ENCODE results near the gene KATNB1. TPM values are rescaled to one million over a fixed set of nuclear protein-coding genes. Genes with fewer than 3 reads are reported as not detected.

KATNB1 gene, protein sequence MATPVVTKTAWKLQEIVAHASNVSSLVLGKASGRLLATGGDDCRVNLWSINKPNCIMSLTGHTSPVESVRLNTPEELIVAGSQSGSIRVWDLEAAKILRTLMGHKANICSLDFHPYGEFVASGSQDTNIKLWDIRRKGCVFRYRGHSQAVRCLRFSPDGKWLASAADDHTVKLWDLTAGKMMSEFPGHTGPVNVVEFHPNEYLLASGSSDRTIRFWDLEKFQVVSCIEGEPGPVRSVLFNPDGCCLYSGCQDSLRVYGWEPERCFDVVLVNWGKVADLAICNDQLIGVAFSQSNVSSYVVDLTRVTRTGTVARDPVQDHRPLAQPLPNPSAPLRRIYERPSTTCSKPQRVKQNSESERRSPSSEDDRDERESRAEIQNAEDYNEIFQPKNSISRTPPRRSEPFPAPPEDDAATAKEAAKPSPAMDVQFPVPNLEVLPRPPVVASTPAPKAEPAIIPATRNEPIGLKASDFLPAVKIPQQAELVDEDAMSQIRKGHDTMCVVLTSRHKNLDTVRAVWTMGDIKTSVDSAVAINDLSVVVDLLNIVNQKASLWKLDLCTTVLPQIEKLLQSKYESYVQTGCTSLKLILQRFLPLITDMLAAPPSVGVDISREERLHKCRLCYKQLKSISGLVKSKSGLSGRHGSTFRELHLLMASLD
- total RNA-seq, result 10 to 100 TPM; 17.7 to 27.1 (median 21.7) TPM

DNA sequence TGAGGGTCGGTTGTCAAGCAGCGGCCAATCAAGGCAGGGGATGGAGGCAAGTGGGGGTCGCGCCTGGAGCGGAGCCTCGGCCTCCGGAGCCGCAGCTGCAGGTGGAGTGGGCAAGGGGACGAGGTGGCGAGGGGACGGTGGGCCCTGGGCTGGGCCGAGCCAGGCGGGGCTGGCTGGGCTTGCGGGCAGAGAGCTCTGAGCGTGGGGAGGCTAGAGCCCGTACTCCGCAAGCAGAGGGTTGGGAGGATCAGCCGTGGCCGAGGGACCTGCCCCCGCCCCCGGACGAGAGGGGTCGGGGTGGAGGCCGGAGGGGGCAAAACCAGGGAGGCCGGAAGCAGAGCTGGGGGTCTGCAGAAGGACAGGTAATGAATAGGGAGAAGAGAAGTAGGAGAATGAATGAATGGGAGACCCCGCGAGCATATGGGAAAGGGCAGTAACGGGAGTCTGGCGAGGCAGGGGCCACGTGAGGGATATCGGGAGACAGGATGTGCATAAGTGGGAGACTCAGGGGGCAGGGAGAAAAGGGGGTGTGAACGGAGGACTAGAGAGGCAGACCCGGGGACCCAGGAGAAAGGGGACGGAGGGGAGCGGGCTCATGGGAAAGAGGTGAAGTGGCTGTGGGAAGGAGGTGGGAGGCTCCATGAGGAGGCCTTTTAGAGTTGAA lies at the start of gene KATNB1:
KATNB1 (plus strand) TSS at position 16 of the 664 bp plus-strand sequence. CDS start 1,474 bp downstream, outside the sequence.
- DNase-seq, result peak in 1 of 3 donors; percentile 17
- no peaks in the 10 kb centered on the region for H3K36me3 ChIP-seq
- peaks cover 0 to 24% (median 12%) of the 10 kb centered on the region in 4 donors for H3K4me1 ChIP-seq
- H3K27ac ChIP-seq, result peak within 1 kb of the TSS; percentile 78 to 89 (median 86)
- H3K4me3 ChIP-seq, result peak within 1 kb of the TSS; percentile 86 to 98 (median 96)
- H3K9me3 ChIP-seq, result no peaks in the 10 kb centered on the region
- TF ChIP-seq, protein P1, sequence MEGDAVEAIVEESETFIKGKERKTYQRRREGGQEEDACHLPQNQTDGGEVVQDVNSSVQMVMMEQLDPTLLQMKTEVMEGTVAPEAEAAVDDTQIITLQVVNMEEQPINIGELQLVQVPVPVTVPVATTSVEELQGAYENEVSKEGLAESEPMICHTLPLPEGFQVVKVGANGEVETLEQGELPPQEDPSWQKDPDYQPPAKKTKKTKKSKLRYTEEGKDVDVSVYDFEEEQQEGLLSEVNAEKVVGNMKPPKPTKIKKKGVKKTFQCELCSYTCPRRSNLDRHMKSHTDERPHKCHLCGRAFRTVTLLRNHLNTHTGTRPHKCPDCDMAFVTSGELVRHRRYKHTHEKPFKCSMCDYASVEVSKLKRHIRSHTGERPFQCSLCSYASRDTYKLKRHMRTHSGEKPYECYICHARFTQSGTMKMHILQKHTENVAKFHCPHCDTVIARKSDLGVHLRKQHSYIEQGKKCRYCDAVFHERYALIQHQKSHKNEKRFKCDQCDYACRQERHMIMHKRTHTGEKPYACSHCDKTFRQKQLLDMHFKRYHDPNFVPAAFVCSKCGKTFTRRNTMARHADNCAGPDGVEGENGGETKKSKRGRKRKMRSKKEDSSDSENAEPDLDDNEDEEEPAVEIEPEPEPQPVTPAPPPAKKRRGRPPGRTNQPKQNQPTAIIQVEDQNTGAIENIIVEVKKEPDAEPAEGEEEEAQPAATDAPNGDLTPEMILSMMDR (IDR thresholded peaks at IDR 0.05), result no peak
- no peak for TF ChIP-seq POLR2A (IDR thresholded peaks at IDR 0.05)
- H3K27me3 ChIP-seq, result no peaks in the 10 kb centered on the region

GRCh38 chr16:57686577-57686976 lies 49.0 kb upstream of the KATNB1 start:
- H3K27ac ChIP-seq, result no peak overlapping the region
- H3K9me3 ChIP-seq, result no peaks in the 10 kb centered on the region
- H3K27me3 ChIP-seq, result no peaks in the 10 kb centered on the region
- H3K4me1 ChIP-seq, result peaks cover 0 to 8% (median 0%) of the 10 kb centered on the region in 4 donors
- no peak overlapping the region for H3K4me3 ChIP-seq
- TF ChIP-seq POLR2A (IDR thresholded peaks at IDR 0.05), result no peak
- TF ChIP-seq, protein P1 (IDR thresholded peaks at IDR 0.05), result no peak
- no peaks in the 10 kb centered on the region for H3K36me3 ChIP-seq
- peak in 1 of 3 donors; percentile 5 for DNase-seq

DNA sequence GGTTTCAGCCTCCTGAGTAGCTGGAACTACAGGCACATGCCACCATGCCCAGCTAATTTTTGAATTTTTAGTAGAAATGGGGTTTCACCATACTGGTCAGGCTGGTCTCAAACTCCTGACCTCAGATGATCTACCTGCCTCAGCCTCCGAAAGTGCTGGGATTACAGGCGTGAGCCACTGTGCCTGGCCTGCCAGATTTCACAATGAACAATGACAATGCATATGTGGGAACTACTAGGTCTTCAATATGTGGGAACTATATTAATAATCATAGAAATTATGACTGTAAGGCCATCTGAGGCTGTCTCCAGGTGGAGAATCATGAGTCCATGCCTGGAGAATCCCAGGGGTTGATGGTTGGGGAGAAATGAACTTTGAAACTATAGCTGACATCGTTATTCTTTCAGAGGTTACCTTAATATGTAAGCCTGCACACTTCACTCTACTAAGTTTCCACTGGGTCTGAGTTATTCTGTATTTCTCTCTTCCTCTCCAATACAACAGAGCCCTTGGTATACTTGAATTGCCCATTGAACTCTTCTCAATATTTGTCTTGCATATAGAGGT lies 48.1 kb upstream of the KATNB1 start:
- H3K27ac ChIP-seq, result no peak overlapping the region
- DNase-seq, result peak in 1 of 3 donors; percentile 21
- no peak for TF ChIP-seq POLR2A (IDR thresholded peaks at IDR 0.05)
- TF ChIP-seq, protein P1 (IDR thresholded peaks at IDR 0.05), result no peak
- H3K4me3 ChIP-seq, result no peak overlapping the region
- no peaks in the 10 kb centered on the region for H3K27me3 ChIP-seq
- H3K4me1 ChIP-seq, result peaks cover 0 to 8% (median 0%) of the 10 kb centered on the region in 4 donors
- no peaks in the 10 kb centered on the region for H3K36me3 ChIP-seq
- no peaks in the 10 kb centered on the region for H3K9me3 ChIP-seq

DNA sequence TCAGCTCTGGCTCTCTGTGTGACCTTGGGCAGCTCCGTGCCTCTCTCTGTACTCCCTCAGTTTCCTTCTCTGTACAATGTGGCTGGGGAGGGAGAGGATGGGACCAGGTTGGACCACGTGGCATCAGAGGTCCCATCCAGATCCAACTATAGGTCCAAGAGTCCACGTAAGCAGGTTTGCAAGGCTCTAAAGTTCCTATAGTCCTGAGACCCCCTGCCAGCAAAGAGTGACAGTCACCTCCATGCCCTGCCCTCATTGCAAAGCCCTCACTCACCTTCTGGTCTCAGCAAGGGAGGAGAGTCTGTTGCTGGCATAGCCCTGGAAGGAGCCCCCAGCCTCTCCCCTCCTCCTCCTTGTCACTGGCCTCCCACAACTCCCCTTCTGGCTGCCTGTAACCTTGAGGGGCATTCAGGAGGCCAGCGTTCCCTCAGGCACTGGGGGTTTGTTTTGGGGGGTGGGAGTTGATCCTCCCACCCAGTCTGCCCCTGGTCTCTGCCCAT lies 47.0 kb upstream of the KATNB1 start:
- no peaks in the 10 kb centered on the region for H3K27me3 ChIP-seq
- no peaks in the 10 kb centered on the region for H3K9me3 ChIP-seq
- no peak for TF ChIP-seq POLR2A (IDR thresholded peaks at IDR 0.05)
- TF ChIP-seq, protein P1 (IDR thresholded peaks at IDR 0.05), result no peak
- no peaks in the 10 kb centered on the region for H3K36me3 ChIP-seq
- H3K4me3 ChIP-seq, result no peak overlapping the region
- H3K4me1 ChIP-seq, result peaks cover 0 to 8% (median 0%) of the 10 kb centered on the region in 4 donors
- no peak overlapping the region for H3K27ac ChIP-seq
- DNase-seq, result peak in 1 of 3 donors; percentile 27
